ENCODE results near the gene SERINC1.

DNA sequence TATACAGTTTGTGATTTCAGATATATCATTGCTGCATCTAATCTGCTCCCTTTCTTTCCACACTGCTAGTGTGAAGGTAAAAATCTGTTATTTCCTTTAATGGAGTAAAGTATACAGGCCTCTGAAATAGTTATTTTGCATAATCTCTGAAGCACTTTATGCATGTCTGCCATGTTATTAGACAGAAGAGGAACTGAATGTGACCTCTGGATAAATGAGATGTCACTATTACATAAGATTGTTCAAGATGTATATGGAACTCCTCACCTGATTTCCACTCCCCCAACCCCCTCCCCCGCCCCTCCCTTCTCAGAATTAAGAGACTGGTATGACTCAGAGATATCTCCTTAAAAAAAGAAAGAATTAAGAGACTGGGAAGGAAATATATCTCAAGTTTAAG lies 26.3 kb downstream of the SERINC1 start:
- TF ChIP-seq, protein P1, sequence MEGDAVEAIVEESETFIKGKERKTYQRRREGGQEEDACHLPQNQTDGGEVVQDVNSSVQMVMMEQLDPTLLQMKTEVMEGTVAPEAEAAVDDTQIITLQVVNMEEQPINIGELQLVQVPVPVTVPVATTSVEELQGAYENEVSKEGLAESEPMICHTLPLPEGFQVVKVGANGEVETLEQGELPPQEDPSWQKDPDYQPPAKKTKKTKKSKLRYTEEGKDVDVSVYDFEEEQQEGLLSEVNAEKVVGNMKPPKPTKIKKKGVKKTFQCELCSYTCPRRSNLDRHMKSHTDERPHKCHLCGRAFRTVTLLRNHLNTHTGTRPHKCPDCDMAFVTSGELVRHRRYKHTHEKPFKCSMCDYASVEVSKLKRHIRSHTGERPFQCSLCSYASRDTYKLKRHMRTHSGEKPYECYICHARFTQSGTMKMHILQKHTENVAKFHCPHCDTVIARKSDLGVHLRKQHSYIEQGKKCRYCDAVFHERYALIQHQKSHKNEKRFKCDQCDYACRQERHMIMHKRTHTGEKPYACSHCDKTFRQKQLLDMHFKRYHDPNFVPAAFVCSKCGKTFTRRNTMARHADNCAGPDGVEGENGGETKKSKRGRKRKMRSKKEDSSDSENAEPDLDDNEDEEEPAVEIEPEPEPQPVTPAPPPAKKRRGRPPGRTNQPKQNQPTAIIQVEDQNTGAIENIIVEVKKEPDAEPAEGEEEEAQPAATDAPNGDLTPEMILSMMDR (conservative IDR thresholded peaks at IDR 0.05; ENCODE audit: low read depth, low read length) = no peak
- TF ChIP-seq, protein P2, sequence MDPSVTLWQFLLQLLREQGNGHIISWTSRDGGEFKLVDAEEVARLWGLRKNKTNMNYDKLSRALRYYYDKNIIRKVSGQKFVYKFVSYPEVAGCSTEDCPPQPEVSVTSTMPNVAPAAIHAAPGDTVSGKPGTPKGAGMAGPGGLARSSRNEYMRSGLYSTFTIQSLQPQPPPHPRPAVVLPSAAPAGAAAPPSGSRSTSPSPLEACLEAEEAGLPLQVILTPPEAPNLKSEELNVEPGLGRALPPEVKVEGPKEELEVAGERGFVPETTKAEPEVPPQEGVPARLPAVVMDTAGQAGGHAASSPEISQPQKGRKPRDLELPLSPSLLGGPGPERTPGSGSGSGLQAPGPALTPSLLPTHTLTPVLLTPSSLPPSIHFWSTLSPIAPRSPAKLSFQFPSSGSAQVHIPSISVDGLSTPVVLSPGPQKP (IDR thresholded peaks at IDR 0.05; ENCODE audit: borderline replicate concordance, low read depth, low read length) = no peak
- TF ChIP-seq BHLHE40 (IDR thresholded peaks at IDR 0.05; ENCODE audit: low read depth, low read length) (no peak), RAD21 (IDR thresholded peaks at IDR 0.05; ENCODE audit: low read length) (no peak), CEBPB (IDR thresholded peaks at IDR 0.05; ENCODE audit: low read depth, low read length) (no peak), MXI1 (IDR thresholded peaks at IDR 0.05; ENCODE audit: borderline replicate concordance, low read depth, low read length) (no peak), CHD1 (IDR thresholded peaks at IDR 0.05; ENCODE audit: low read depth, low read length) (no peak), POLR2A (IDR thresholded peaks at IDR 0.05; ENCODE audit: low read depth, low read length) (no peak), MAFK (IDR thresholded peaks at IDR 0.05; ENCODE audit: low read depth, low read length) (no peak)
